ENCODE measurements around the gene SDSL.

SDSL gene

DNA sequence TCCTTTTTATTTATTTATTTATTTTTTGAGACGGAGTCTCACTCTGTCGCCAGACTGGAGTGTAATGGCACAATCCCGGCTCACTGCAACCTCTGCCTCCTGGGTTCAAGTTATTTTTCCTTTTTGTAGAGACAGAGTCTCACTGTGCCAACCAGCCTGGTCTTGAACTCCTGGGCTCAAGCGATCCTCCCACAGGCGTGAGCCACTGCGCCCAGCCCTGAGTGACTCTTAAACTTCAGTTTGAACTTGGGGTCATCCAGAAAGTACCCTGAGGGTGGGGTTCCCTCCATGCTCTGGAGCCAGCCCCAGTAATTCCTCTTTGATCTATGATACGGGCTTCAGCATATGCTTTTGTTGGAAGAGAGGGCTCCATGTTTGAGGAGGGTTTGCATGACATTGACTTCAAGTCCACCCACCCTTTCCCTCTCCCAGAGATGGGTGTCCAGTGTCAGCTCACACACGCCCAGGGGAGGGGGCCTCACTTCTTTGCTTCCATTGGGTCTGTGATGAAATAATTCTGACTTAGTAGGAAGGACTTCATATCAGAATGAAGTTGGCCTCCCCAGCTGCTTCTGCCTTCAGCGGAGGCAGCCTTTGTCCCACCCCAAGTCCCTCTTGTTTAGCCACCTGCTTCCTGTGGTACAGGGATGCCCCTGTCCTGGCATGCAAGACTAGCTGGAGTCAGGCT, 30.4 kb upstream of the SDSL start:
- Mint-ChIP-seq H3K4me3 (no peak overlapping the region), H3K27me3 (no peaks in the 10 kb centered on the region), H3K36me3 (peaks cover 22% of the 10 kb centered on the region), H3K9me3 (no peaks in the 10 kb centered on the region), H3K4me1 (no peaks in the 10 kb centered on the region), H3K27ac (no peak overlapping the region)
- ATAC-seq: no peak

GRCh38 chr12:113392520-113392919, 29.7 kb upstream of the SDSL start:
- Mint-ChIP-seq H3K9me3 (no peaks in the 10 kb centered on the region), H3K4me1 (peaks cover 3% of the 10 kb centered on the region), H3K27ac (no peak overlapping the region), H3K27me3 (peaks cover 6% of the 10 kb centered on the region), H3K36me3 (peaks cover 17% of the 10 kb centered on the region), H3K4me3 (no peak overlapping the region)
- no peak for ATAC-seq

GRCh38 chr12:113392988-113393579, 29.1 kb upstream of the SDSL start:
- Mint-ChIP-seq H3K36me3 (peaks cover 13% of the 10 kb centered on the region), H3K27me3 (peaks cover 12% of the 10 kb centered on the region), H3K4me3 (no peak overlapping the region), H3K9me3 (no peaks in the 10 kb centered on the region), H3K4me1 (peaks cover 7% of the 10 kb centered on the region), H3K27ac (no peak overlapping the region)
- peak; percentile 50 for ATAC-seq

GRCh38 chr12:113393749-113394148, 28.4 kb upstream of the SDSL start:
- Mint-ChIP-seq H3K27me3 (peaks cover 18% of the 10 kb centered on the region), H3K4me1 (peaks cover 7% of the 10 kb centered on the region), H3K9me3 (no peaks in the 10 kb centered on the region), H3K36me3 (peaks cover 7% of the 10 kb centered on the region), H3K4me3 (no peak overlapping the region), H3K27ac (no peak overlapping the region)
- ATAC-seq: no peak

- Mint-ChIP-seq H3K27me3 (peaks cover 32% of the 10 kb centered on the region), H3K4me3 (no peak overlapping the region), H3K9me3 (no peaks in the 10 kb centered on the region), H3K4me1 (peaks cover 7% of the 10 kb centered on the region), H3K27ac (no peak overlapping the region), H3K36me3 (peaks cover 5% of the 10 kb centered on the region)
- no peak for ATAC-seq
These were observed 27.1 kb upstream of the SDSL start for GRCh38 chr12:113395119-113395518.

GRCh38 chr12:113396200-113396599, 26.0 kb upstream of the SDSL start:
- ATAC-seq: no peak
- Mint-ChIP-seq H3K27ac (no peak overlapping the region), H3K9me3 (peaks cover 3% of the 10 kb centered on the region), H3K36me3 (peaks cover 5% of the 10 kb centered on the region), H3K27me3 (peaks cover 43% of the 10 kb centered on the region), H3K4me1 (peaks cover 7% of the 10 kb centered on the region), H3K4me3 (no peak overlapping the region)

- no peak overlapping the region for H3K27ac Mint-ChIP-seq
- ATAC-seq: no peak
- H3K4me1 Mint-ChIP-seq: peaks cover 7% of the 10 kb centered on the region
- peaks cover 51% of the 10 kb centered on the region for H3K27me3 Mint-ChIP-seq
- peaks cover under 1% of the 10 kb centered on the region for H3K36me3 Mint-ChIP-seq
- H3K4me3 Mint-ChIP-seq: no peak overlapping the region
- H3K9me3 Mint-ChIP-seq: peaks cover 3% of the 10 kb centered on the region
These were observed 25.2 kb upstream of the SDSL start for GRCh38 chr12:113396828-113397496.

DNA sequence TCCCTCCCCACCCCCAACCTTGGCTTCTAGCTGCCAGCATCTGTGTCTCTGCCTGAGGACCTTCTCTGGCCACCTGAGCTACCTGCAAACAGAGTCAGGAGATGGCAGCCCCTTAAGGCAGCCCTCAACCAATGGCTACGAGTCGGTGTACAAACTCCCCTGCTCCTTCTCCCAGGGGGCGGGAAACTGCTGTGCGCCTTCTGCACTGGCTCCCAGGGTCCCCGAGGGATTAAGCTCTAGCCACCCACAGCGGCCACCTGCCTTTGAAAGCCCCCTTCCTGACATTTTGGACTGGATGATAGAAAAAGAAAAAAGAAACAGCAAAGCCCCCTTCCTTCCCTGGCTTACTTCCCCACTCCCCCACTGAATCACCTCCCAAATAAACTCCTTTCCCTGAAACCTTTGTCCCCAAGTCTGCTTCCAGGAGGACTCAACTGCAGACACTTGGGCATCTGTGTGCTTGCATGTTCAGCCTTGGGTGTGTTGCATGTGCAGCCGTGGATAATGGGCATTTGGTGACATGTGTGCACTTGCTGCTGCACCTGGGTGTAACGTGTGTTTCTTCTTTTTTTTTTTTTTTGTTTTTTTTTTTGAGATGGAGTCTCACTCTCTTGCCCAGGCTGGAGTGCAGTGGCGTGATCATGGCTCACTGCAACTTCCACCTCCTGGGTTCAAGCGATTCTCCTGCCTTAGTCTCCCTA, 24.5 kb upstream of the SDSL start:
- H3K27me3 Mint-ChIP-seq: peaks cover 57% of the 10 kb centered on the region
- ATAC-seq: no peak
- peaks cover 3% of the 10 kb centered on the region for H3K9me3 Mint-ChIP-seq
- no peaks in the 10 kb centered on the region for H3K36me3 Mint-ChIP-seq
- no peak overlapping the region for H3K27ac Mint-ChIP-seq
- peaks cover 7% of the 10 kb centered on the region for H3K4me1 Mint-ChIP-seq
- no peak overlapping the region for H3K4me3 Mint-ChIP-seq

GRCh38 chr12:113398346-113399290, 23.6 kb upstream of the SDSL start:
- Mint-ChIP-seq H3K4me3 (no peak overlapping the region), H3K27me3 (peaks cover 57% of the 10 kb centered on the region), H3K4me1 (peaks cover 7% of the 10 kb centered on the region), H3K9me3 (peaks cover 3% of the 10 kb centered on the region), H3K36me3 (no peaks in the 10 kb centered on the region), H3K27ac (no peak overlapping the region)
- no peak for ATAC-seq

- H3K4me3 Mint-ChIP-seq: no peak overlapping the region
- H3K36me3 Mint-ChIP-seq: no peaks in the 10 kb centered on the region
- peaks cover 57% of the 10 kb centered on the region for H3K27me3 Mint-ChIP-seq
- no peak for ATAC-seq
- no peak overlapping the region for H3K27ac Mint-ChIP-seq
- H3K9me3 Mint-ChIP-seq: peaks cover 3% of the 10 kb centered on the region
- peaks cover 13% of the 10 kb centered on the region for H3K4me1 Mint-ChIP-seq
These were observed 22.7 kb upstream of the SDSL start for GRCh38 chr12:113399490-113399889.

DNA sequence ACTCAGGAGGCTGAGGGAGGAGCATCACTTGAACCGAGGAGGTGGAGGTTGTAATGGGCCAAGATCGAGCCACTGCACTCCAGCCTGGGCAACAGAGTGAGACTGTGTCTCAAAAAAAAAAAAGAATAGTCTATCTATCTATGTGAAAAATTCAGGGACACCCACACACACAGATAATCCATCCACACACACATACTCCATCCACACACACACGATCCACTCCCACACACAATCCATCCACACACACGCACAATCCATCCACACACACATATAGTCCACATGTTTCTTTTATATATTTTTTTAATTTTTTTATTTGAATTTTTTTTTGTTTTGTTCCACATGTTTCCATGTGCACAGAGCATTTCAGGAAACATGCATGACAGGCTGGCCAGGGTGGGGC, 21.8 kb upstream of the SDSL start:
- no peak for ATAC-seq
- Mint-ChIP-seq H3K9me3 (peaks cover 3% of the 10 kb centered on the region), H3K4me3 (no peak overlapping the region), H3K4me1 (peaks cover 14% of the 10 kb centered on the region), H3K27ac (no peak overlapping the region), H3K36me3 (no peaks in the 10 kb centered on the region), H3K27me3 (peaks cover 57% of the 10 kb centered on the region)

DNA sequence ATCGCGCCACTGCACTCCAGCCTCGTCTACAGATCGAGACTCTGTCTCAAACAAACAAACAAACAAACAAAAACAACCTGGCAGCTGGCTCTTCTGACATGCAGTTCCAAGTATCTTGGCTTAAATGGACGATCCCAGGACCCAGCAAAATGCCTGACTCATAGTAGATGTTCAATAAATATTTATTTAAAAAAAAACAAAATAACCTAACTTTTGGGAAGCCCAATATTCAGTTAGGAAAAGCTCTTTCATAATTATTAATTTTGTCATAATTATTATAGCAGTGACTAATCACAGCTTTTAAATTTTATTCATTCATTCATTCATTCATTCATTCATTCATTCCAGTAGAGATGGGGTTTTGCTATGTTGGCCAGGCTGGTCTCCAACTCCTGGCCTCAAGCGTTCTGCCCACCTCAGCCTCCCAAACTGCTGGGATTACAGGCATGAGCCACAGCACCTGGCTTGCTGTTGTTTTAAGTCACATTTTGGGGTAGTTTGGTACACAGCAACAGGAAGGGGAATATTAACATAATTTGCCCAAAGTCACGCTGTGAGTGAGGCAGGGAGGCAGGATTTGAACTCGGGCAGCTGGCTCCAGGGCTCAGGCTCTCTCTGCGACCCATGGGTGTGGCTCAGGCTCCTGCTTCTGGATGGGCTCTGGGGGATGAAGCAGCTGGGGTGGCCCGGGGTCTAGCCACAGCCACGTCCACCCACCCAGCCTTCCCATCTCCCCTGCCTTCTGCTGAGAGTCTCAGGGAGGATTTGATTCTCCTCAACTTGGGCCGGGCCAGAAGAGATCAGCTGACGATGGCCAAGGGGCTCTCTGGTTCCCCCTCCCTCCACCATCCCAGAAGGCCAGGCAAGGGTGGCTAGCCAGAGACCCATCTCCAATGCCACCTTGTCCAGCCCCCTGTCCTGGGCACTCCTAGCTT, 20.8 kb upstream of the SDSL start:
- H3K9me3 Mint-ChIP-seq: peaks cover 3% of the 10 kb centered on the region
- peaks cover 14% of the 10 kb centered on the region for H3K4me1 Mint-ChIP-seq
- no peak for ATAC-seq
- H3K27ac Mint-ChIP-seq: no peak overlapping the region
- H3K36me3 Mint-ChIP-seq: no peaks in the 10 kb centered on the region
- peaks cover 57% of the 10 kb centered on the region for H3K27me3 Mint-ChIP-seq
- no peak overlapping the region for H3K4me3 Mint-ChIP-seq

DNA sequence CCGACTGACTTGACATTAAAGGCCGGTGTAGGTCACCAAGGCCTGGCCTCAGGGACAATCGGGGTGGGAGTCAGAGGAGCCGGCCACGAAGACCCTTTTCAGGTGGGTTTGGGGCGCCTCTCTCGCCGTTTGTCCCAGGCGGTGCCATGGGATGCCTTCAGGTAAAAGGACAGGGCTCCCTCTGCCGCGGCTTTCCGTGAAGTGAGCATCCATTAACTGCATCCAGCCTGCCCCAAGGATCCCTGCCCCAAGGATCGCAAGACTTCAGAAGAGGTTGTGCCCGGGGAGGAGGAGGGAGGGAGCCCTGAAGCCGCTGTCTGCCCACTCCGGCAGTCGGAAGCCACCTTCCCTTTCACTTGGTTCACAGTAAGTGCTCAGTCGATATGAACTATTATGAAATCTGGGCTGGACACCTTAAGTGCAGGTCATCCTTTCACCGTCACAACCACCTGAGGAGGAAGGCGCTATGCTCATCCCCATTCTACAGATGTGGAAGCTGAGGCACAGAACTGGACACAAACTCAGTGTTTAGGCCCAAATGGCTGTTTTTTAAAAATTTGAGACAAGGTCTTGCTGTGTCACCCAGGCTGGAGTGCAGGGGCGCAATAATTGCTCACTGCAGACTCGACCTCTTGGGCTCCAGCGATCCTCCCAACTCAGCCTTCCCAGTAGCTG, 19.5 kb upstream of the SDSL start:
- Mint-ChIP-seq H3K27me3 (peaks cover 49% of the 10 kb centered on the region), H3K36me3 (no peaks in the 10 kb centered on the region), H3K9me3 (peaks cover 3% of the 10 kb centered on the region), H3K27ac (no peak overlapping the region), H3K4me1 (peaks cover 9% of the 10 kb centered on the region), H3K4me3 (no peak overlapping the region)
- no peak for ATAC-seq
